GM19238 (cell line): ENCODE data around the gene ACTN2.
"Not testable (repeated sequence)": the region's sequence is repeated elsewhere in the genome, so short reads cannot be mapped to it uniquely, and the experiment has no call there.

Source experiments
- DNase-seq: peaks from one replicate; pipeline ENCODE4 v3.0.0; 2011; ENCODE audit warnings: low spot score; ENCODE audit not compliant: insufficient read length

ACTN2 gene

DNA sequence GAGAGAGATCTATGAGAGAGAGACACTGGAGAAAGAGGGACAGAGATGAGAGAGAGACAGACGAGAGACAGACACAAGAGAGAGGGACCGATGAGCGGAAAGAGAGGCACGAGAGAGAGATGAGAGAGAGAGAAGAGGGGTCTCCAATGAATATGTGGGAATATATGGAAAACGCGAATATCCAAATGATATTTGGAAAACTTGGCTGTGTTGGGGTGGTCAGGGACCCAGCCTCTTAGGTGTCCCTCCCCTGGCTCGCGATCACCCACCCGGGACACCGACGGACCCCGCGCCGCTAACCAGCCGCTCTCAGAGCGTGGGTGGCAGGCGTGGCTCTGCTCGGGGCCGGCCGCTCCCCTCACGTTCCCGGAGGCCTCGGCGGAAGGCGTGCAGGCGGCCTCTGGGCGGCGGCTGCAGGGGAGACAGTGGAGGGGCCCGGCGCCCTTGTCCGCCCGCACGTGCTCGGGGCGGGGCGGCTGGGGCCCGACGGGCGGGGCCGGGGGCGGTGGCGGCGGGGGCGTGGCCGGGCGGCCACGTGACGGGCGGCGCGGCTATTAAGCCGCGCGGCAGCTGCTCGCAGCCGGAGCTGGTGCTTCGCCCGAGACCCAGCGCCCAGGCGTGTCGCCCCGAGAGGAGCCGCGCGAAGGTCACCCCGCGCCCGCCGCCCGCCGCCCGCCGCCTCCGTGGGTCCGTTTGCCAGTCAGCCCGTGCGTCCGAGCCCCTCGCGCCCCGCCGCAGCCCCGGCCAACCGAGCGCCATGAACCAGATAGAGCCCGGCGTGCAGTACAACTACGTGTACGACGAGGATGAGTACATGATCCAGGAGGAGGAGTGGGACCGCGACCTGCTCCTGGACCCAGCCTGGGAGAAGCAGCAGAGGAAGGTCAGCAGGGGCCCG lies at the start of gene ACTN2:
Gene ACTN2, plus strand, starts transcription at position 583 of the 898 bp plus-strand sequence. Its CDS starts 175 bp downstream, at position 758.
- peak; percentile 48 for DNase-seq

DNA sequence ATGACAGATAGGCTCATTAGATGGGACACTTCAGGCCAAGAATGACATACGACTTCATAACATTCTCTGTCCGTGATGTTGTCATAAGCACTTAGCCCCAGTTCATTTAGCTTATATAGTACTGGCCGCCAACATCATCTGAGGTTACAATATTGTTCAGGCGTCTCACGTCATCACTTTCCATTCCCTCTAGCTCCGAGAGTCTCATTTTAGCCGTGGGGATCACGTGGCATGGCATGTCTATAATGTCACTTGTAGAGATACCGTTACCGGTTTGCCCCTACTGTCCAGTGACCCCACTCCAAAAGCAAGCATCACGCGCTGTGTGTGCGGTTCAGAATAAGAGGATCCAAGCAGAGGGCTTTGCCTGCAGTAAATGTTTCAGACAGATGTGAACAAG lies 47.4 kb upstream of the ACTN2 start:
- DNase-seq = no peak

DNA sequence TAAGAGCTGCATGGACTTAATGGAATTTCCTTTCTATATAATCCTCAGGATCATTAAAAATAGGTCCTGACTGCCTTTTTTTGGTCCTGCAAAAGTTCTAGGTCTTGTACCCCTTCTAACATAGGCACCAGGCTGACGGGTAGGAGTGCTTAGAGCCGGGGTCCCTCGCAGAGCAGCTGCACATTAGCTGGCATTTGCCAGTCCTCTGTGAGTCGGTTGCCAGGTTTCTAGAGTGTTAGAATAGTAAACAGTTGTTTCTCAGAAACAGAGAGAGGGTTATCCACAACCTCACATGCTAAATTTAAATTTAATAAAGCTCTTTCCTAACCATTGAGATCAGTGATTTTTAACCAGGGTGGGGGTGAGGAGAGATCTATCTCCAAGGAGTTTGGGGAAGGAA lies 46.6 kb upstream of the ACTN2 start:
- no peak for DNase-seq

DNA sequence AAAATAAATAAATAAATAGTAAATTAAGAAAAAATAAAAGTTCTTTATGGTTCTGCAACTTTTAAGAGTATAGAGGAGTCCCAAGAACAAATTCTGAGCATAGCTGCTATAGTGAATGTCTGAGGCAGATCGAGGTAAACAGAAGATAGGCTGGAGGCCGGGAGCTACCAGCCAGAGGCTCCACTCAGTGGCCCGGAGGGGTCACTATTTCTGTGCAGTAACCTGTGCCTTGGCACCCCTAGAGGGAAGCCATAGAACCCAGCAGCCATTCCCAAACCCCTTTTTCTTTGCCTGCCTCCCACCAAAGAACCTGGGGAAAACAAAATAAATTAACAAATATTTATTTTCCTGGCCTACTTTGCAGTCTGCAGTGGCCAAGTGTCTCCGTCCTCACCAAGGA lies 43.5 kb upstream of the ACTN2 start:
- no peak for DNase-seq

DNA sequence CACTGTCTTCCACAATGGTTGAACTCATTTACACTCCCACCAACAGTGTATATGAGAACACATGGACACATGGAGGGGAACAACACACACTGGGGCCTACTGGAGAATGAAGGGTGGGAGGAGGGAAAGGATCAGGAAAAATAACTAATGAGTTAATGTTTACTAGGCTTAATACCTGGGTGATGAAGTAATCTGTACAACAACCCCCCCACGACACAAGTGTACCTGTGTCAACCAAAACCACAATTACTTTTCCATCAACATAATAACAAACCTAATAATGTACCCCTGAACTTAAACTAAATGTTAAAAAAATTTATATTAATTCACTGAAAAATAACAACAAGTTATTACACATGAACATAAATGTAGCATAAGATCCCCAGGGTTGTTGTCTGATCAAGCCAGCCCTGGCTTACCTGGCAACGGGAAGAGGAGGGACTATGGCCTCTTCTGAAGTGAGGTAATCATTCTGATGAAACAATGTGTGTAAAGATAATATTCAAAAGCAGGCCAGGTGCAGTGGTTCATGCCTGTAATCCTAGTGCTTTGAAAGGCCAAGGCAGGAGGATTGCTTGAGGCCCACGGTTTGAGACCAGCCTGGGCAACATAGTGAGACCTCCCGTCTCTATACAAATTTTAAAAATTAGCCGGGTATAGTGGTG lies 41.2 kb upstream of the ACTN2 start:
- no peak for DNase-seq

DNA sequence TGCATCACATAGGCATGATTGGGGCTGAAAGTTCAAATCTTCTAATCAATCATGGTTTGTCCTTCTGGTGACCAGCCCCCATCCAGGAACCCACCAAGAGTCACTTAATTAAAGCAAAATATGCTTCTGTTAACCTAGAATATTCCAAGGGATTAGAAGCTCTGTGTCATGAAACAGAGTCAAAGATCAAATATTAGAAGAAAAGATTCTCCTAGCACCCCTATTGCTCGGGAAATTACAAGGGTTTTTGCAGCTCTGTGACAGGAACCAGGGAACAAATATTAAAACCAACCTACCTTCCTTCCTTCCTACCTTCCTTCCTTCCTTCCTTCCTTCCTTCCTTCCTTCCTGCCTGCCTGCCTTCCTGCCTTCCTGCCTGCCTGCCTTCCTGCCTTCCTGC lies 31.8 kb upstream of the ACTN2 start:
- no peak for DNase-seq

DNA sequence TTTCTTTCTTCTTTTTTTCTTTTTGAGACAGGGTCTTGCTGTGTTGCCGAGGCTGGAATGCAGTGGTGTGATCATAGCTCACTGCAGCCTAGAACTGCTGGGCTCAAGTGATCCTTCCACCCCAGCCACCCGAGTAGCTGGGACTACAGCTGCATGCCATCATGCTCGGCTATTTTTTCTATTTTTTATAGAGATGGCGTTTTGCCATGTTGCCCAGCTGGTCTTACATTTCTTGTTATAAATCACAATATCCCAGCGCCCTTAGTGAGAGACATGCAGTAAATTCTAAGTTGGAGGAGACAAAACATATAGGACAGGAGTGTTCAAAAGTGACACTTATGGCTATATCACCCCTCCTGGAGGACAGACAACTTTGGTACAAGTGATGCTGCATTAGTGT lies 31.3 kb upstream of the ACTN2 start:
- no peak for DNase-seq

DNA sequence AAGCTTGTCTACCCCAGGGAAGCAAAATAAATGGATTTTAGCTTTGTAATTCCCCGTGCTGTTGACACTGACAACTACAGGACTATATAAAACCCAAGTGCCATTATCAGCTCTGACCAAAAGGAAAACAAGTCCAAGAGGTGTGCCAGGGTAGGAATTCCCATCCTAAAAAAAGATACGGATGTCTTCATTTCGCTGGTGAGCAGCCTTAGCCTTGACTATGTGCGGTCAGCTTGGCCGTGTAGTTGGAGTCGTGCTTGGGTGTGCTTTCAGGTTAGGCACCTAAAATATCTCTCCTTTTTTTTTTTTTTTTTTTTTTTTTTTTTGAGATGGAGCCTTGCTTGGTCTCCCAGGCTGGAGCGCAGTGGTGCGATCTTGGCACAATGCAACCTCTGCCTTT lies 28.9 kb upstream of the ACTN2 start:
- no peak for DNase-seq

DNA sequence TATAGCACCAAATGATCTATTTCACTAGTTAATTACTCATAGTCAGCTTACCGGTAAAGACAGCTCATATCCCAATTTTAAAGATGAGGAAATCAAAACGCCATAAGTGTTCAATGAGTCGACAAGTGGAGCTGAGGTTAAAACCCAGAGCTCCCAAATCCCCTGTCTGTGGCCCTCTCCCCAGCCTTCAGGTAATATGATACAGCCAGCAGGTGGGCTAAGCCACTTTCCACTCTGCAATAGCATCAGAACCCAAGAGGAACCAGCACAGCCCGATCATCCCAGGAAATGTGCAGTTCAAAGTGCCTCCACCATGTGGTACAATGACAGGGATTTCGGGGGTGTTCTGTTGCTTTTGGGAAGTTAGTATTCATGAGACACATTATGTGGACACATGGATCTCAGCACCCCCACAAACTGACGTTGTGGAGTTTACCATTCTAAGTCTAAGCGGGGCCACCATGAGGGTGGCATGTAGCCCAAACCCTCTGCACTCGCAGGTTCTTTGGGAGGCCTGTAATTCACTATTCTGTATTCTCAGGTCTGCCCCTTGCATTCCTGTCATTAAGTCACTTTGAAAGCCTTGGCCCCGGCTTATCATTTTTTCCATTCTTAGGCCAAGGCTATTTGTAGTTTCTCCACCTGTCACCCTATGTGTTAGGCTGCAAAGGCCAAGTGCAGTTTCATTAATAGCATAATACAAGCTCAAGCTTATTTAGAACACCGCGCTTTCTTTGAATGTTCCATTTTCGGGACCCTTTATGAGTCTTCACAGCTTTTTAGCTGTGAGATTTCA lies 26.3 kb upstream of the ACTN2 start:
- DNase-seq = no peak

DNA sequence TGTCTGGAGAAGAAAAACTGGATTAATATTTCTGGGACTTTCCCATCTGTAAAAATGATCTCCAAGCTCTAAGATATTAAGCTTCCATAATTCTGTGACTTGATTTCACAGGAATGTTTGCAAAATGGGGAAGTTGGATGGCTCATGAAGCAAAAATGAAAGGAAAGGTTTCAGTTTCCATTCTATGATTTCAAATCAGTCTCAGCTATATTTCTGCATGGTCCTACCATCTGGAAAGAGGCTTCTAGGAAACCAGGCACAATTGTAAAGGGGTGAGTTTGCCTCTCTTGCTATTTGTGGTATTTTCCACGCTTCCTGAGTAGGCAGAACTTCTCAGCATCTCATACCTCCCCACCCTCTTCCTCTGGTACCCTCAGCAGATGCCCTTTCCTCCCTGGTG lies 22.4 kb upstream of the ACTN2 start:
- no peak for DNase-seq

DNA sequence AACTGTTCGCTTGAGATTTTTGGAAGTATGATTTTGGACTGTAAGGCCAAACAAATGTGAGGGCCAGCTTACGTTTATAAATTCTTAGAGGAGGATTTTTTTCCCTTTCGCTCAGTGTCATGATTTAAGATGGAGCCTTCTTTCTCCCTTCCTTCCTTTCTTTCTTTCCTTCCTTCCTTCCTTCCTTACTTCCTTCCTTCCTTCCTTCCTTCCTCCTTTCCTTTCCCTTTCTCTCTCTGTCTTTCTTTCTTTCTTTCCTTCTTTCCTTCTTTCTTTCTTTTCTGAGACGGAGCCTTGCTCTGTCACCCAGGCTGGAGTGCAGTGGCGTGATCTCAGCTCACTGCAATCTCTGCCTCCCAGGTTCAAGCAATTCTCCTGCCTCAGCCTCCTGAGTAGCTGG lies 17.4 kb upstream of the ACTN2 start:
- not testable (repeated sequence) for DNase-seq

DNA sequence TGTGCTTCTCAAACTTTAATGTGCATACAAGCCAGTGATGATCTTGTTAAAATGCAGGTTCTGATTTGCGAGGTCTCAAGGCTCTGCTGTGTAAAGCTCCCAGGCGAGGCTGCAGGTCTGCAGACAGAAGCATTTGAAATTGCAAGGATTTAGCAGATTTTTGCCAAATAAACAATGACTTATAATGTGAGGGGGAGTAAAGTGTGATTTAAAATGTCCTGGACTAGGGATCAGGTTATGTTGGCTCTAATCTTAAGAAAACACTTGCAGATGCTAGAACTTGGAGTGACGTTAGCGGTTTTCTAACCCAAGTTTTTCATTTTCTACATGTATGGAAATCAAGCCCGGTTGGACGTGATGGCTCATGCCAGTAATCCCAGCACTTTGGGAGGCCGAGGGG lies 16.2 kb upstream of the ACTN2 start:
- no peak for DNase-seq

DNA sequence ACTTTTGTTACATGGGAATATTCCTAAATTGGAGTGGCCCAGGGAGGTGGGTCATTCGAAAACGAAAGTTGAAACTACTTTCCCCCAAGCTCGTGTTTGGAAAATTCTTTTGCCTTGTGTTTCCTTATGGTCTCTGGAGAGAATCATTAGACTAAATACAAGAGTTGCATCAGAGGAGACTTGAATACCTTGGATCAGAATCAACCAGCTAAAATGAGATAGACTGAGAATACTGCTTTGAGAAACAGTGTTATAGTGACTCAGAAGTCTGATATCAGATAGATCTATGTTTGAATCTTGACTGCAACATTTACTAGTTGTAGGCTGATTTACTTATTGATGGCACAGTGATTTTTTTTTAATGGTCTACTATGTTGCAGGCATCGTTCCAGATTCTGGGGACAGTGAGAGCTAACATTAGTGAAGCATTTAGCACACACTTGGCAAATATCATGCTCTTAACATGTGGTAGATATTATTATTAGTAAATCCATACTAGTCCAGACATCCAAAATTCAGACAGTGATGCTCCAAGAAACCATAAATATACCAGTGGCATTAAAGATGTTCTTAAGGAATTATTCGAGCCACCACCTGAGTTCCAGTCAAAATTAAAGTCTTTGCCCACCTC lies 12.9 kb upstream of the ACTN2 start:
- DNase-seq = no peak

DNA sequence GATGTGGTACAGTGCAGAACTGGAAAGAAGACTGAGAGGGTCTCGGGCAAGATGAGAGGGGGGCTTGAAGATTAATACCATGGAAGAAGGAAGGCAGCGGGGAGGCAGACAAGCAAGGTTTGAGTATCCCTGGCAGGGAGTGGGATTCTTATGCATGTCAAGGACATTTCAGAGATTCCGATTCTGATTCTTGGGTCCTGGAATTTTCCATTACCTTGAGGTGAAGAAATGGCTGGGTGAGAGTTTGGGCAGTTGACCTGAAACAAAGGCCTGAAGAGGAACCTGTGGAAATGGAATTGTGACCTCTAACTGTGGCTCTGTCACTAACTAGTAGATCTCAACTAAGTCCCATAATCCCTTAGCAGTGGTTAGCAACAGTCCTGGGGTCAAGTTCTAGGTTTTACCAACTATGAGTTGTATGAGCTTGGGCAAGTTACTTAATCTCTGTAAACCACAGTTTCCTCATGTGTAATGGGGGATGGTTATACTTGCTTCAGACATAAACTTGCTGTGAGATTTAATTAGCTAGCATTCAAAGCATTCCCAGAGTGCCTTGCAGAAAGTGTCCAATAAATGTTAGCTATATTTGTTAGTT lies 8.6 kb upstream of the ACTN2 start:
- DNase-seq = no peak

DNA sequence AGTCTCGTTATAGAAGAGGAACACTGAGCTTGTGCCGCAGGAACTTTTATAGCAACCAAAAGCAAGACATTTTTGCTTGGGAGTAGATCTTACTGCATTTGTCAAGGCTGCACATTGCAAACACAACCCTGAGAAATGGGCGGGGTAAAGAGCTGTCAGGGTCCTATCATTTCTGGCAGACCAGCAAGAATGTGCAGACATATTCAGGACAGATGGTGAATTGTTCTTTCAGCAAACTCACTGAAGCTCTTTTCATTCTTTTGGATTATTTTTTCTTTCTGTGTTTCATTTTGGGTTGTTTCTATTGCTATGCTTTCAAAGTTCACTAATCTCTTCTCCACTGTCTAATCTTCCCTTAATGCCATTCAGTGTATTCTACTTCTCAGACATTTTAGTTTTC lies 5.1 kb upstream of the ACTN2 start:
- DNase-seq = no peak

DNA sequence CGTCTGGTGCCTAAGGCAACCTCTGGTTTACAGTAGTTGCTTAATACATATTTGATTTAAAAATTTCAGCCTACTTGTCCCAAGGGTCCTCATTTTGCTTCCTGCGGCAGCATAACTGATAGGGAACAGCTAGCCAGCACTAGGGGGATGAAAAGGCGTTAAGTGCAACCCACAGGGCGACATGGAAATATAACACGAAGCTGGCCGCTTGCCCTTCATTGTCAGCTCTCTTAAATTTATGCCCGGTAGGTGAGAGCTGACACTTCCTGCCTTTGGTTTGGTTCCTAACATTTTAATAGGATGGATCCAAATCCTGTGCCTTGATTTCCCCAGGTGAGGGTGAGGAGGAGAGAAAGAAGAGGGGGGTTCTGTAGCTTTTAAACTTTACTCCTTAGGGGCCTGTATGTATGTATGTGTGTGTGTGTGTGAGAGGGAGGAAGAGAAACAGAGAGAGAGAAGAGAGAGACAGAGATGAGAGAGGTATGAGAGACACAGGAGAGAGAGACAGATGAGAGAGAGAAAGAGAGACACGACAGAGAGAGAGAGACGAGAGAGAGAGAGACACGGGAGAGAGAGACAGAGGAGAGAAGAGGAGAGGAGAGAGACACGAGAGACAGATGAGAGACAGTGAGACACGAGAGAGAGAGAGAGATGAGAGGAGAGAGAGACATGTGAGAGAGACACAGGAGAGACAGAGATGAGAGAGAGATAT lies 938 bp upstream of the ACTN2 start:
- no peak for DNase-seq

DNA sequence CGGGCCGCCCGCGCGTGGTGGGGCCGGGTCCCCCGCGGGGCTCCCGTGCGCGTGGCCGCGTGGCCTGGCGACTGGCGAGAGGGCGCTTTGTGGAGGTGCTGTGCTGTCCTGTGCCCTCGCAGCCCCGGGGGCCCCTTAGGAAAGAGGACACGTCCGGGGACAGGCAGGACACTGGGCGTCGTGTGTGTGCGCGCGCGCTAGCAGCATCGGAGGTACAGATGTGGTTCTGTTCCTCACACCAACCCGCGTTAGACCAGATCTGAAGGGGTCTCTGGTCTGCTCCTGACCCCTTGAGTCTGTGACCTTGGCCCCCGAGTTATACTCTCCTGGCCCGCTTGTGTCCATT lies 489 bp downstream of the ACTN2 start:
- DNase-seq = no peak

DNA sequence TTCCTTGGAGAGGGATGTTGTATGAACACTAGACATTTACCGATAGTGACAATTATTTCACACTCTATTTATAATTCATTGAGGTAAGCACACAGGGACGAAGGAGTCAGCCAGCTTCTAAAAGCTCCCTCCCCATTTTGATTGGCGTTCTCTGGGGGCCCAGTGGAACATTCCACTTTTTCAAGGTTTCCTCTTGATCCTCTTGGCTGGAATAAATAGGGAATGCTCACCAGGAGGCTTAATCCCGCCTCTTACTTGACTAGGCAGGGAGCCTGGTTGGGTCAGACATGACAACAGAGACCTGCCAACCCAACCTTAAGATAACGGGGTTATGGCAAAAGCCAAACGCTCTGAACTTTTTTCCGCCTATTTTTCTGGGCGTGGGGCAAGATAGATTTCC lies 974 bp downstream of the ACTN2 start:
- DNase-seq = no peak

DNA sequence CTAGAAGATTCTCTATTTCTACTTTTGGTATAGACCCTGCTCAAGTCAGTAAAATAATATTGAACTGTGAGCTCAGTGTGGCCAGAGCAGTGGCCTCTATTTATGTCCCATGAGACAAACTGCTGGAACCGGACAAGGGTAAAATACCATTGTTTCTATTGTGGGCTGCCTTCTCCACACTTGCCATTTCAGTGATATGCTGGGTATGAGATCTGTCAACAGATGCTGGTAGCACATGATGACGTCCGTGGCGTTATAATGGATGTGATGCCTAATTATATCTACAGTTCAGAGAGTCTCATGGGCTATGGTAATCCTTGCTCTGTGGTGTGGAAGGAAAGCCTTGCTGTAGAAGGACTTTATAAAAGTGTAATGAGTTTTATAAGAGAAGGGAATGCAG lies 2.4 kb downstream of the ACTN2 start:
- no peak for DNase-seq

DNA sequence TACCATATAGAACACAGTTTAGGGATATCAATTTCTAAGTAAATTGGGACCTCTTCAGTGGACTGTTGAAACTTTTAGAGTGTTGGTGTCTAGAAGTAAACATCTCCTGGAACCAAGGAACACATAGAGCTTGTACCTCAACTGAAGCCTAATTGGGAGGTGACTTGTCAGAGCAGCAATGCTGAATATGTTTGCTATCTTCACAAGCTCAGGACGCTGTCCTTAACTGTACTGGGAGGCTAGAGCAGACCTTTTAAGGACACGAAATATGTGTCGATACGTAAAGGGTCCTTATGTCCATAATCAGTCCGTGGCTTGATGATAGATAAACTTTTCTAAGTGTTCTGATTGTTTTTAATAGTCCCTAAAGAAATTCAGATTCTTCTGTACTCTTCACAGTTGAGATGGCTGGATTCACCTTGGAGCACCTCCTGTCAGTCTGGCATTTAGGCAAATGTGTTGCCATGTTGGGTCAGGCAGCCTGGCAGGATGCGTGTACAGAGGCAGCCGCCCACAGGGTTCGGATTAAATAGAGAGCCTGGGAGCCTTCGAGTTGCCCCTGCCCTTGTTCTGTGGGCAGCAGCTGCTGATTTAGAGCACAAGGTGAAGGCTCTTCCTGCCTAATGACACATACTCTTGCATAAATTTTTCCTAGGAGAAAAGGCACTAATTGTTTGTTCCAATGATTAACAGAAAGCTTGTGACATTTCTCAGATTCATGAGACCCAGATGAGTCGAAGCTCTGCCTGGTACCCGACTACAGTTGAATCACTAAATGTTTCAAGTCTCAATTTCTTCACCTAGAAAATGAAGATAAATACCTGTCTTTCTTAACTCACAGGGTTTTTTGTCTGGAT lies 3.6 kb downstream of the ACTN2 start:
- DNase-seq = no peak
